SKM-1 treated with dmso at 0.1 percent for 144 hours (cell line): ENCODE measurements around the gene KCNIP4.

Experiments
- DNase-seq: peaks from one replicate; lab custom pipeline; 2025; ENCODE audit not compliant: unreplicated experiment; lab: John Stamatoyannopoulos, UW

Gene KCNIP4

DNA sequence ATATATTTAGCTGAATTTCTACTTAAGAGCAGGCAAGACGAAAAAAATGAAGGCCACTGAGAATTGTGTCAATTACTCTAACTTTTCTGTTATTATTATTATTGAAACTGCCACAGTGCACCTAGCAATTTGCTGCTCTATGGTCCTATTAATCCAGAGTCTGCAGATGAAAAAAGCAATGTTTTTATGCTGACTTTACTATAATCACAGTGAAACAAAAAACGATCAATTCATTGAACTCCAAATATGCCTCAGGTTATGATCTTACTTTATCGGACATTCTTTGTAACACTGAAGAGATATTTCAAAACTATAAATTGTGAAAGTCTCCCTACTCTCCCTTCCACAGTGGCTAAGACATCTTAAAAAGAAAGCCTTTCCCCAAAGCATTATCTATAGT lies 474.4 kb downstream of the KCNIP4 start:
- DNase-seq = no peak

DNA sequence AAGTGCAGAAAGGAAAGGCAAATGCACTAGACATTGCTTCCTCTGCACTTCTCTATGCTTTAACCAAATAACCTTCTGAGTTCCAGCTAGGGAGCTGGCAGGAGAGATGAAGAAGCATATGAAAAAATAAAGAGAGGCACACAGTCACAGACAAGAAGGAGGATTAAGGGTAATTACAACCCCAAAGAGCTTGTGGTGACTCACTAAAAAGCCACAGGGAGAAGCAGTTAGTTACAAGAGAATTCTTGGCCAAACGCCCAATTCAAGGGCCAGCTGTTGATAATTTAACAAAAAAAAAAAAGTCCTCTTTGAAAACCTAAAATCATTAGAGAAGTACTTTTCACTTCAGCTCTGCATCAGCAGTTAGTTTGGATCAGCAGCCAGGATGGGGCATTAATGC lies 478.0 kb downstream of the KCNIP4 start:
- DNase-seq = no peak

DNA sequence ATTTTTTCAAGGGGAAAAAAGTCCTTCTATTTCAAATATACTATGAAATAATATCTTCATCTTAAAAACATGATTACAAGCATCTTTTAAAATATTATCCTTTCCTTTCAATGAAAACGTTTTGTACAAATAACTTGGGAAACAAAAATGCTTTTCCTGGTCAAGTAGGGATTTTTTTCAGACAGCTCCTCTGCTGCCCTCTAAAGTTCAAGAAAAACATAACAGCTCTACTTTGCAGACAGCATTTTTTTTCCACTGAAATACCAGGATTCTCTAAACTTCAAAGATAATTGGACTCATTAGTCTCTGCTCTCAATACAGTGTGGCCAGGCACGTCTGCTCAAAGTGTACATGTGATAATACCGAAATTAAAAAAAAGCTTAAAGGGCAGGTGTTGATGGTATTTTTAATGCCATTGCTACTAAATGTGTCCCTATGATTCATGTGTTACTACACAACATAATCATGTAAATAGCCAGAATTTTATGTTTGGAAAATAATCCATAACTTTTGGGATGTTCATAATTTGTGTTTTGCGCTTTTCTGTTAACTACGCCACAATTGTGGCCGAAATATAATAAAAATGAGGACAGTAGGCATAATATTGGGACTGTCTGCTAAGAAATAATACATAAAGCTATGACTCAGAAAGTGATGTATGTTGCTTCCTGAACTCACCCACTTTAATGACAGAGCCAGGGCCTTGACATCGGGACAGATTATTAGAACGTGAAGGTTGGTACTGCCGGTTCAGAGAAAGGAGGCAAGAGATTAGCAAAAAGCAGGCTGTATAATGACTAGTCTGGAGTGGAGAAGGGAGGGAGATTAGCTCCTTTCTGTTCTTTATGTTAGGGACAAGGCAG lies 478.9 kb downstream of the KCNIP4 start:
- DNase-seq = no peak

DNA sequence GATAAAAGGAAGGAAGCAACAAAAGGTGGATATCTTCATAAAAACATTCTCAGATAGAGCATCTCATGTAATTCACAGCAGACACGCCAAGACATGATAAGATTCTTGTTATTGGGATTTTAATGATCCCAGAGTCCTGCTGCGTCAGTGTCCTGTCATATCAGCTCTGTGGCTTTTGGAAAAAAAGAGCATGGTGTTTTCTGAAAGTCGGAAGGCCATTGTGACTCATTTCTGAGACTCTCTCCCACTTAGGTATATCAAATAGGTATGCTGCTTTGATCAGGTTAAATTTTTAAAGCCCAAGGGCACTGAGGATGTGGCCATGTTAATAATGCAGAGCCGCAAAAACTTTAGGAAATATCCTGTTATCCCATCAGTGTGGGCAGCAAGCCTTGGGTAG lies 481.0 kb downstream of the KCNIP4 start:
- no peak for DNase-seq

DNA sequence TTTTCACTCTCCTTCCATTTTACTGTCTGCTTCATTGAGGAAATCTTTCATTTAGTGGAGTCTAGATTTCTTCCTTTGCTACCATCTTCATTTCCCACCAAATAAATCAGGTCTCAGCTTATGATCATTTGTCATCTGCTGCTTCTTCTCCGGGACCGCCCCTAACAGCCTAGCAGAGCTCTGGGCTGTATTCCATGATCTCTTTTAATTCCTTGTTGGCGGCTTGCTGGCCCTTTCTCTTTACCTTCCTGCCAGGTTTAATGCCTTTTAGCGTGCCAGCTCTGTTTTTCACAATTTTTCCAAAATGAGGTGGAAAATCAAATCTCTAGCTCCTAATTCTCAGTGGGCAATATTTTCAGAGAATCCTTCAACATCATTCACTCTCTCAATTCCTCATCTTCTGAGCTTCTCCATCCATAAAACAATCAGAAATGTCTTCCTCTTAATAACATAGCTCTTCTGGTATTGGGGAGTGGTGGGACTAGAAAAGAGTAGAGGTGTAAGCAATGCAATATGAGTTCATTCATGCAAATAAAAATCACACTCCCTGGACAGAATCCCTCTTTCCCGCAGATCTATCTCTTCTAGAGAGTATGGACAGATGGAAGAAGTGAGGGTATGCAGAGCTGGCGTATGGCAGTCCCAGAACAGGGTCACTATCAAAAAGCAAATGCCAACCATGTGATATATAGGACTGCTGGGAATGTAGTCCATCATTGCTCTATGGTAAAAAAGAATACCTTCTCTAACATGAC lies 491.3 kb downstream of the KCNIP4 start:
- DNase-seq = no peak

DNA sequence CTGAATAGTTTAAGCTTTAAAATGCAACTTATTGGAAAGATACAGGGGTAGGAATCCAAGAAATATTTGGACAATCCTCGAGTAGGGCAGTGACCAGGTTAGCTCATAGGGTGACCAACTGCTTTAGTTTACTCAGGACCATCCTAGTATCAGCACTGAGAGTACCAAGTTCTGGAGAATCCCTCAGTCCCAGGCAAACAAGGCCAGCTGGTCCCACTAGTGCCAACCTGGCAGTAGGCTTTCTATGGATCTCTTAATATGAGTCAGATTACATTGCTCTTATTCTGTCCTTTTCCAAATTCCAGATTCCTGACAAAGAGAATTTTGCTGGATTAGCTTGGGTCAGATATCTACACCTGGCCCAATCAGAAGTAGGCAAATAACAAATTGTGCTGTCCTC lies 493.7 kb downstream of the KCNIP4 start:
- no peak for DNase-seq

DNA sequence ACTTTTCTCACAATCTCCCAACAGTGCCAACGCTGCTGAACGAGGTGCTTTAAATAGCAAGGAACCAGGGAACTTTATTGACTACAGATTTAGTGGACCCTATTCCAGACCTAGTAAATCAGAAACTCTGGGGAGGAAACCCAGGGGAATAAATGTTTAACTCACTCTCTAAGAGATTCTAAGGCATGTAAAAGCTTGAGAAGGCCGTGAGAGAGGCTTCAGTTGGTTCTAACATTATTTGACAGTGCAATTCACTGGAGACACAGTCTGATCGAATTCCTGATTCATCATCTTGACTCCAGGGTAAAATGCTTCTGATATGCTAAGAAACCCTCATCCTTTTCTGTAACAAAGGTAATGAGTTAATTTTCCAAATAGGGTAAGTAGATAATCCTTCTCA lies 494.4 kb downstream of the KCNIP4 start:
- no peak for DNase-seq

DNA sequence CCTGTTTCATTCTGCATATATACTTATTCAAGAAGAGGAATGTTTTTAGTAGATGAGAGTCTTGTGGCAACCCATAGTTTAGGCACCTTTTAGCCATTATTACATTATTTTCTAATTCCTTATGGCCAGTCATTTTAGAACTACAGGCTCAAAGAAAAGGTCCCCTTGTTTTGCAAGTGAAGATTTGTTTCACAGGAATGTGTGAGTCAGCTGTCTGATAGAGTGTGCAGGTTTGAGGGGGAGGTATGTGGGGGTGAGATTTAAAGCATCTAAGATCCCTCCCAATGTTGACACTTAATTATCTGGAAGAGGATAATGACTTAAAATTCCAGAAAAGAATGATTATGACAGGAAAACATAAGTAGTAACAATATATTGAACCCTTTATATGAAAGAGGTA lies 495.6 kb downstream of the KCNIP4 start:
- no peak for DNase-seq

DNA sequence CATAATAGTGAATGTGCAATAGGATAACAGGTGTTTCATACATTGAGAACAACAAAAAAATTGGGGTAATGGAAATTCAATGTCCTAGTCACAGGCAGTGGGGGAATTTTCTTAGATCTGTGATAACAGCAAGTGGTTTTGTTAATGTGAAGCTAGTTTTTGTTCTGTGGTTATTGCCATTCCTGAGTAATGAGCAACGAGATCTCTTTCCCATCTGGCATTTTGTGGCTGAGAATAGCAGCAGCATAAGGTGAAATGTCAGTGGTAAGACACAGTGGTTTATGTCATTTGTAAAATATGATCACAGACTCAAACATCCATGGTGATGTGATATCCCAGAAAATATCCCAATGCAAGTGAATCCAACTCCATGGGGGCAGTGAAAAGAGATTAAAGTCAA lies 497.5 kb downstream of the KCNIP4 start:
- no peak for DNase-seq

DNA sequence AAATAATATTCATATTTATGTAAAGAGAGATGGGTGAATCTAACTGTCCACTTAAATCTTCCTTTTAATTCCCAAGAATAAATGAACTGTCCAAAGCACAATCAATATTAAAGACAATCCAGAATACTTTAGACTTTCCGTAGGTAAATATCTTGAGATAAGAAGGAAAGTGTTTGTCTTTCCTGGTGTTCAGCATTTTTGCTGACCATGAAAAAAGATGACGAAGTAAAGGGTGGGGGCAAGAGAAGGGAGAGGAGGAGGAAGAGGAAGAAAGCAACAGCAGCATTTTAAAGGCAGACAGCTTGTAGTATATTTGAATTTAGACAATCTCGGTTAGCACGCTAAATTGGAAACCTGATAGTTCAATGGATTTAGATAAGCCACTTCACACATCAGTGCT lies 498.2 kb downstream of the KCNIP4 start:
- DNase-seq = no peak

DNA sequence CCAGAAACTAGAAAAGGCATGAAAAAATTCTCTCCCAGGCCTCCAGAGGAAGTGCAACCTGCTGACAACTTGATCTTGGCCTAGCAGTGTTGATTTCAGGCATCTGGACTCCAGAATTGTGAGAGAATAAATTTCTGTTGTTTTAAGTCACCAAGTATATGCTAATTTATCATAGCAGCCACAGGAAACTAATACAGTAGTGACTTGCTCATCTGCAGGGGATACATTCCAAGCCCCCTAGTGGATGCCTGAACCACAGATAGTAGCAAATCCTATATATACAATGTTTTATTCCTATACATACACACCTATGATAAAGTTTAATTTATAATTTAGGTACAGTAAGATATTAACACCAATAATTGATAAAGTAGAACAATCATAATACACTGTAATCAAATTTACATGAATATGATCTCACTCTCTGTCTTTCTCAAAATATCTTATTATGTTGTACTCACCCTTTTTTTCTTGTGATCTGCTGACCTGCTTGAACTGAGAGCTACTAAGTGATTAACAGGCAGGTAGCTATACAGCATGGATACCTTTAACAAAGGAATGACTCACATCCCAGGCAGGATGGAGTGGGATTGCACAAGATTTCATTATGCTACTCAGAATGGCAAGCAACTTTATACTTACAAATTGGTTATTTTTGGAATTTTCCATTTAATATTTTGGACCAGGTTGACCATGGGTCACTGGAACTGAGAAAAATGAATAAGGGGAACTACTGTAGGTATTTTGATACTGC lies 501.1 kb downstream of the KCNIP4 start:
- no peak for DNase-seq

DNA sequence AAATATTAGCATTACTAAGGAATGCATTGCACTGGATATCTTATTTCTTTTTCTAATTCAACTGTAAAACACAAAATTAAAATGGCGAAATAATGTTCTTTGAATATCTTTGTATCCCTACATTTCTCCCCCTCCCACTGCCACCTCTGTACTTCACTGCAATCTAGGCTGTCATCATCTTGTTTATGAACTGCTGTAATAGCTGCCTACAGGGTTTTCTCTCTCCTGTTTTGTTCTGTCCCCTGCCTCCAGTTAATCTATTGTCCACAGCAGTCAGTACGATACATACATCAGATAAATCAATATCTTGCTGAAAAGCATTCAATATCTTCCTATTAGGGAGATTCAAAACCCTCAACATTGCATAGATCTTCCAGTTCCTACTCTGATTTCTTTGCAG lies 528.4 kb downstream of the KCNIP4 start:
- no peak for DNase-seq

DNA sequence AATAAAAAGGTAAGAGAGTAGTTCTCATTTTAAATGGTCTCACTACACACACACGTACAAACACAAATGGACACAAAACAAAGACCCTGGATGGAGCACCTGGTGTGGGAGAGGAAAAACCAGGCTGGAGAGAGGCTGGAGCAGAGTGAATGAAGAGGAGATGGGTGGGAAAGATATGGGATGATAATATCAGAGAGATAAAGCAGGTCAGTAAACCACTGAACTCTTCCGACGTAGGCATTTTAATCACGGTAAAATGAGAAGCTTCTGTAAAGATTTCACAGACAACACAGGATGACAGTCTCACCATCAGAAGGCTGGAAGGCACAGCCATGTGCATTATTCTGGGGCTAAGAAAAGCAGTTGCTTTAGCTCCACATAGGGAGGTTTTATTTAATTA lies 532.8 kb downstream of the KCNIP4 start:
- no peak for DNase-seq

DNA sequence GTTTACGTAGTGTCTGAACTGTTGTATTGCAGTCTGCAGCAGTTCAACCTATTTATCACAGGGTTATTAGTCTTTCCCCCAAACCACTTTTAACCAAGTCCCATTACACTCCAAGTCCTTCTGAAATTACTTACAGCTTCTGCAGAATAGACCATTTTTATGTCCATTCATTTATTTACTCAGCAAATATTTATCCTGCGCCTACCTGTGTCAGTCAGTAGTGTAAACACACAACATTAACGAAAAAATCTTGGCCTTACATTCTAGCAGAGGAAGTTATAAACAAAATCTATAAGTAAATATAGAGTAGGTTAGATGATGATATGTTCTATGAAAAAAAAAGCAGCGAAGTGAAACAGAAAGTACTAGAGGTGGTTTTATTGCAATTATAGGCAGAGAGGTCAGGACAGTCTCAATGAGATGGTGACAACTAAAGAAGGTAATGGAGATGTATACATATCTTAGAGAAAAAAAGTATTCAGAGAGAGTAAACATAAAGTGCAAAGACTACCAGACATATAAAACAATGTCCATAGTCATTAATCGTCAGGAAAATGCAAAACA lies 534.7 kb downstream of the KCNIP4 start:
- DNase-seq = no peak

DNA sequence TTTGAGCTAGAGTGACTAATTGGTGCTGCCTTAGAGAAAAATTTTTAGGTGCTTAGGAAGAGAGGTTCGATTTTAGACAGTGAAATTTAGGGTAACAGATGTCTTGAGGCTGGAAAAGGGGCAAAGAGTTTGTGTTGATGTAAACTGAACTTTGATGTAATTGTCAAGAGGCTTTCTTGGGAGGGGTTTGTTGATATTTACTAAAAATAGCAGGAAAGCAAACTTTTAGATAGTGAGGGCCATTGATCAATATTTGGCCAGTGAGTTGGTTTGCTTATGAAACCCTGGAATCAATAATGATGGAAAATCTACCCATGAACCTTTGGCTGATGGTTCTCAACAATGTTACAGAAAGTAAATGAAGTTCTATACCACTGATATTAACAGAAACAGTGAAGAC lies 537.5 kb downstream of the KCNIP4 start:
- DNase-seq = no peak

DNA sequence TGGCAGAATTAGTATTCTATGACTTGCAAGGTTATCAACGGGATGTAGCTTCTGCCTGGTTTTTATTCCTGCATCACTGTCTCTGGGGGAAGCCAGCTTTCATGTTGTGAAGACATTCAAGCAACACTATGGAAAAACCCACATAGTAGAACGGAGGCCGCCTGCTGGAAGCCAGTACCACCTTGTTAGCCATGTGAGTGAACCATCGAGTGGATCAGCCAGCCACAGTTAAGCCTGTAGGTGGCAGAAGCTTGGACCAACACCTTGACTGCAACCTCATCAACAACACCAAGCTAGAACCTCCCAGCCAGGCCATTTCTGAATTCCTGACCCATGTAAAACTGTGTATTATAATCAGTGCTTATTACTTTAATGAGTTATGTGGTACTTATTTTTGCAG lies 538.2 kb downstream of the KCNIP4 start:
- DNase-seq = no peak

DNA sequence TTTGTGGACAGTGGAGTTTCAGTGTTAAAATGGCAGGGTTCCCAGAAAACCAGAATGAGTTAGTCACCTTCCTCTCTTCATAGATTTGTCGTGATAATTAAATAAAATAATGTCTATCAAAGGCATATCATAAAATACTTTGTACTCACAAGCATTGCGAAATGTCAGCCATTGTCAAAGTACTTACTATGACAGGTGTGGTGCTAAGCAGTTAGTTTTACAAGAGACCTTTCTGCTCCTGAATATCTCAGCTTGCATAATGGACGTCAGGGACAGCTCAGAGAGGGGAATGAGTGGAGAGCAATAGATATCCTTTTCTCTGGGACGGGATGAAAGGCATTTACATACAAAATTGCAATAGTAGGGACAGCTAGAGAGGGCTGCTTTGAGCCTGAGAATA lies 560.9 kb downstream of the KCNIP4 start:
- DNase-seq = no peak

DNA sequence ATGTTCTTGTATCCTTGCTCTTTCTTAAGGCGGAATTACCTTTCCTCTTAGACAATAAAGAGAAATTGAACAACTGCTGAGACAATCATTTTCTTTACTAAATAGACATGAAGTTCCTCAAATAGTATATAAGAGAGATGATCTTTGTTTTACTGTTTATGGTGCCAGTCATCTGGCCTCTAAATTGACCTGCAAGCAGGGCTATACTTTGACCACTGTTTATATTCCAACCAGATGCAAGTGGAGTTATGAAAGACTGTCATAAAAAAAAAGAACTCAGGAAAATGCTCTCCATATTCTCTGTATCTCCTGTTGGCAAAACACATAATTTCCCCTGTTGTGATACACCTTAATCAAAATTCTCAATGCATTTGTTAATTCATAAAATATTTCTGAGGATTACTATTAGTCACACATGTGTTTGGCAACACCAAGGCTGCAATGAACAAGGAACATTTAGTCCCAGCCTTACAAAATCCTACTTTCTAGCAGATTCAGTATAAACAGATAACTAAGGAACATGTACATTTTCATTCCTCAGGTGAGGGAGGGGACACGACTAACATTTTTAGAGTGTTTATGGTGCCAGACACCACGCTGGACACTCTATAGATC lies 562.3 kb downstream of the KCNIP4 start:
- DNase-seq = no peak

DNA sequence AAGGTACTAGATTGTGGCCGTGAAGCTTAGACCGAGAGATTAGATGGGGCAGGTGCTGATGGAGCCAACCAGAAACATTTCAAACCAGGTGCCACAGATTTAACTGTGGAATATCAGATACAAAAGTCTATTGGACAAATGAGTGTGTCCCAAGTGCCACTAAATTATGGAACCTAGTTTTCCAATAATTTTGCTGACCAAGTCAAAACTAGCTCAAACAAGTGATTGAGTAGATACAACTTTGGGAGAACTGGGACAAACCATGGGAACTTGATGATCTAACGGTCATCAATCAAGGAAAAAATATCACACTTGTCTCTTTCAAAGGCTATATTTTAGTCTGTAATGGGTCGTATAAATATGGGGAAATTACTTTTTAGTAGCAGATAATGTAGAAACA lies 562.9 kb downstream of the KCNIP4 start:
- DNase-seq = no peak

DNA sequence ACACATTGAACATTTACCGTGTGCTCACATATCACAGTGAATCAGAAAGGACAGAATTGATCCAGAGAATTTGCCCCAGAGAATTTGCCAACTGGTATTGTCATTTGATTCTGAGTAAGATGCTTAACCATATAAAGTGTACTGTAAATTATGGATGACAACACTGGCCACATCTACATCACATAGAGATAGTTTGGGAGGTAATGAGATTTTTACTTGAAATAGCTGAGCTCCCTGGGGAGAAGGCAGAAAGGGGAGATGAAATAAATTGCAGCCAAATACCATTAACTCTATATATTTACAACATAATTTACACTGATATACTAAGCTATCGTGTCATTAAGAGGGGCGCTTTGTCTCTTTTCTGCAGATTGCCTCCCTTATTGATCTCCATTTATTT lies 564.0 kb downstream of the KCNIP4 start:
- DNase-seq = no peak

DNA sequence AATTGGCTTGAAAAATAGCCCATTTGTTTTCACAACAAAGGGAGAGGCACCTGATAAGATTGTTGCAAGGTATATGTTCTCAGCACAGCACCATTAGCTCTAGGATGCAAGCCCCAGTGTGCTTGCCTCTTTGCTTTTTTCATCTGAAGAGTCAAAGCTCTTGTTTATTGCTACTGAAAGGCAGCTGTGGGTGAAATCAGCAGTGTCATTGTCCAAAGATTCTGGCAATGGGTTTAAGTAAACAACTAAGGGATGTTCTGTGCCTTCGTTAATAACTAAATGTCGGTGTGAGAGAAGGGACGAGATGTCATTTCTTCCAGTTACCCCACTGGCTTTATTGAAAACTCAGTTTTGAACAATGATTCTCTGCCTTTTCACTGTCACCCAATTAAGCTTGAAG lies 567.7 kb downstream of the KCNIP4 start:
- no peak for DNase-seq
